Prostate gland (tissue), 2 donors: ENCODE data around the gene TNFRSF4. TPM values are rescaled to one million over a fixed set of nuclear protein-coding genes. Genes with fewer than 3 reads are reported as not detected.
A peak's percentile ranks its signal among the peaks of the same experiment; 100 is the strongest.

ENCODE experiments used
- DNase-seq: peaks from one replicate; pipeline ENCODE4 v3.0.0-alpha.2; 2019; ENCODE audit warnings: low spot score
- H3K27ac ChIP-seq, 2 donors: fragments of 200-600 bp; sonication (generic); 2 replicates each; pipeline ENCODE4 v1.5.1; 2017 to 2019
- H3K27me3 ChIP-seq: fragments of 200-600 bp; sonication (generic); replicated peaks from 2 replicates; pipeline ENCODE4 v1.5.1; 2019; ENCODE audit not compliant: insufficient read depth
- H3K36me3 ChIP-seq, 2 donors: fragments of 200-600 bp; sonication (generic); 1 replicate in 1 of 2; 2 replicates in 1 of 2; pipeline versions ENCODE4 v1.5.1 to v1.8.1; 2017 to 2019
- H3K4me1 ChIP-seq: fragments of 200-600 bp; sonication (generic); replicated peaks from 2 replicates; pipeline ENCODE4 v1.5.1; 2019
- H3K4me3 ChIP-seq, 2 donors: fragments of 200-600 bp; sonication (generic); 2 replicates each; pipeline ENCODE4 v1.5.1; 2017 to 2019
- H3K9me3 ChIP-seq: fragments of 200-600 bp; sonication (generic); 2 replicates; pipeline ENCODE4 v1.5.1; 2017
- POLR2A ChIP-seq: fragments of 450-650 bp; IDR thresholded peaks from one replicate; pipeline ENCODE4 v1.6.1; 2016; ENCODE audit warnings: antibody characterized with exemption, mild to moderate bottlenecking
- POLR2AphosphoS5 ChIP-seq: sonication (generic); formaldehyde crosslinking; IDR thresholded peaks from one replicate; pipeline ENCODE4 v1.6.1; 2017; ENCODE audit warnings: antibody characterized with exemption
- WGBS: methylation state at CpG from one replicate; pipeline ENCODE4 v1.1.5; 2018; 5-methylcytosine and 5-hydroxymethylcytosine counted together
- intact Hi-C: fragments of 100-400 bp; cut with DNase I; formaldehyde crosslinking; loops from one replicate; pipeline ENCODE4 v1.14.2; 2022
- microRNA counts, 2 donors: library from miRNA; unstranded; fragments of <30 nt; microRNA quantifications; one replicate each; lab custom pipeline; 2016 to 2017
- microRNA-seq: library from miRNA; unstranded; fragments of <30 nt; microRNA quantifications from one replicate; pipeline ENCODE4, GENCODE V29; 2016
- small RNA-seq, 2 donors: library from RNA; depleted of rRNA; stranded (forward); fragments of <200 nt; gene quantifications; one replicate each; pipeline ENCODE3, GENCODE V24; 2016
- total RNA-seq, 2 donors: library from RNA; depleted of rRNA; stranded (reverse); fragments of >200 nt; gene quantifications; one replicate each; pipeline ENCODE4 v1.1.0, GENCODE V29; 2016
- TF ChIP-seq, protein P1 (sequence below), 4 experiments: fragments of 200-600 bp in 2 of 4; fragments of 450-650 bp in 2 of 4; sonication (generic) in 2 of 4; IDR thresholded peaks; 1 replicate in 3 of 4; 2 replicates in 1 of 4; pipeline ENCODE4 v1.5.1; 2016 to 2019; ENCODE audit warnings: antibody characterized with exemption in 4 of 4, mild to moderate bottlenecking in 2 of 4, moderate library complexity in 2 of 4

TNFRSF4 gene
- total RNA-seq, 2 donors from 2014 or later: 0.50 to 3.0 TPM

DNA sequence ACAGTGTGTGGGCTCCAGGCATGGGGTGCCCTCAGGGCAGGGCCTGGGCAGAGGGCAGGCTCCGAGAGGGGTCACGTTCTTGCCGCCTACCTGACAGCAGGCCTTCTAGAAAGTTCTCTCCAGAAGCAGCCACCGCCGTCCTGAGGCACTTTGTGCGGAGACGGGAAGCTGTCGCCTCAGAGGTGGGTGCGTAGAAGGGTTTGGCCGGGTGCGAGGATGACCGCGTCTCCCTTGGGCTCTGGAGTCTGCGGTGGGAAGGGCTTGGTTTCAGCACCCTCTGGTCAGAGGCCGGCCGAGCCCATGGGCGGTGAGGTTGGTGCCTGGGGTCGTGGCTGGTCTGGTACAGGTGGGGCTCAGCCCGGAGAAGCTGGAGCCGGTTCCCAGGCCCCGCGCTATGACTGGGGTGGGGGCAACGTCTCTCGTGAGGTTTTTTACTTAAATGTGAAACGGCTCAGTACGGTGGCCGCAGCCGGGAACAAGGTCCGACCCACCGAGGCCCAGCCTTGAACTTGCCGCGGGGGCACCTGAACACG, 50.3 kb downstream of the TNFRSF4 start:
- Histone ChIP-seq H3K36me3 (no peaks in the 10 kb centered on the region), H3K9me3 (no peaks in the 10 kb centered on the region), H3K4me1 (peaks cover 13% of the 10 kb centered on the region), H3K27ac (peak overlapping the region; percentile 92 to 95), H3K27me3 (no peaks in the 10 kb centered on the region), H3K4me3 (peak overlapping the region; percentile 45 to 62)
- TF ChIP-seq POLR2AphosphoS5 (no peak), POLR2A (no peak)
- TF ChIP-seq, protein P1, sequence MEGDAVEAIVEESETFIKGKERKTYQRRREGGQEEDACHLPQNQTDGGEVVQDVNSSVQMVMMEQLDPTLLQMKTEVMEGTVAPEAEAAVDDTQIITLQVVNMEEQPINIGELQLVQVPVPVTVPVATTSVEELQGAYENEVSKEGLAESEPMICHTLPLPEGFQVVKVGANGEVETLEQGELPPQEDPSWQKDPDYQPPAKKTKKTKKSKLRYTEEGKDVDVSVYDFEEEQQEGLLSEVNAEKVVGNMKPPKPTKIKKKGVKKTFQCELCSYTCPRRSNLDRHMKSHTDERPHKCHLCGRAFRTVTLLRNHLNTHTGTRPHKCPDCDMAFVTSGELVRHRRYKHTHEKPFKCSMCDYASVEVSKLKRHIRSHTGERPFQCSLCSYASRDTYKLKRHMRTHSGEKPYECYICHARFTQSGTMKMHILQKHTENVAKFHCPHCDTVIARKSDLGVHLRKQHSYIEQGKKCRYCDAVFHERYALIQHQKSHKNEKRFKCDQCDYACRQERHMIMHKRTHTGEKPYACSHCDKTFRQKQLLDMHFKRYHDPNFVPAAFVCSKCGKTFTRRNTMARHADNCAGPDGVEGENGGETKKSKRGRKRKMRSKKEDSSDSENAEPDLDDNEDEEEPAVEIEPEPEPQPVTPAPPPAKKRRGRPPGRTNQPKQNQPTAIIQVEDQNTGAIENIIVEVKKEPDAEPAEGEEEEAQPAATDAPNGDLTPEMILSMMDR (IDR thresholded peaks at IDR 0.05): no peak
- no peak for DNase-seq
- WGBS: 45% methylated on average over 33 of the region's 33 CpGs
- intact Hi-C loops: no loop called here

DNA sequence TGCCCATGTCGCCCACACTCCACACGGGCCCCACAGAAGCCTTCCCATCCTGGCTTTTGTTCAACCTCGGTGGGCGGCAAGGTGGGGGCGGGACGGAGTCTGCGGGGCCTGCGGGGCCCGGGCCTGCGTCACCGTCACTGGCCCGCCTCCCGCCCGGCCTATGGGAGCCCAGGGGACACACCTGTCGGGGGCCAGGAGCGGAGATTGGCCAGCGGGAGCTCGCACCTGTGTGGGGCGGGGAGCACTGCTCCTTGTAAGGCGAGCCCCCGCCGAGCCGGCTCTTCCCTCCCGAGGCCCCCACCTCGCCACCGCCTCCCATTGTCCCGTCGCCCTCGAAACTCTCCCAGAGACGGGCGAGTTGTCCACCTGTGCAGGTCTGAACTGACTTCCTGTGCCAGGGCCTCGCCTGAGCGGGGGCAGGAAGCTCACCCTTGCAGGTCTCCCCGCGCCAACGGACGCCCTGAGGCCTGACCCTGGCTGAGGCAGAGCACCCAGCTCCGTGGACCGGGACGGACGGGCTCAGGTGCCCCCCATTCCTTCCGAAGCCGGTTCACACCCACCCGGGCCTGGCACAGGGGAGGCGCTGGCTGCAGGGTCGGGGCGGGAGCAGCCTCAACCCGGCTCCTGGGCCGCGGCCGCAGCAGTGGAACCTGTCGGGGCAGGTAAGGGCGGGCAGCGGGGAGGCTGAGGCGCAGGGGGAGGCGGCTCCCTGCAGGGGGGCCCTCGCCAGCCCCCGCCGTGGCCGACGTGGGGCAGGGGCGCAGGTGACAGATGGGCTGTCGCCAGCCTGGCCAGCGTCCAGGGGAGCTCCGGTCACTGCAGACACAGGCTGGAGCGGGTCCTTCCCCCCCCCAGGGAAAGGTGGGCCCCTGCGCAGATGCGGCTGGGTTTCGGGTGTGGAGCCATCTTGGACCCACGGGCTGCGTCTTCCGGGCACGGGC, 51.1 kb downstream of the TNFRSF4 start:
- peak; percentile 94 for DNase-seq
- WGBS: 30% methylated on average over 35 of the region's 73 CpGs
- Histone ChIP-seq H3K27ac (peak overlapping the region; percentile 92 to 95), H3K4me3 (peak overlapping the region; percentile 45 to 62), H3K4me1 (peaks cover 20% of the 10 kb centered on the region), H3K36me3 (no peaks in the 10 kb centered on the region), H3K9me3 (no peaks in the 10 kb centered on the region), H3K27me3 (no peaks in the 10 kb centered on the region)
- intact Hi-C loops: no loop called here
- TF ChIP-seq POLR2AphosphoS5 (peak; percentile 81), POLR2A (peak; percentile 88)
- TF ChIP-seq, protein P1 (IDR thresholded peaks at IDR 0.05): no peak

DNA sequence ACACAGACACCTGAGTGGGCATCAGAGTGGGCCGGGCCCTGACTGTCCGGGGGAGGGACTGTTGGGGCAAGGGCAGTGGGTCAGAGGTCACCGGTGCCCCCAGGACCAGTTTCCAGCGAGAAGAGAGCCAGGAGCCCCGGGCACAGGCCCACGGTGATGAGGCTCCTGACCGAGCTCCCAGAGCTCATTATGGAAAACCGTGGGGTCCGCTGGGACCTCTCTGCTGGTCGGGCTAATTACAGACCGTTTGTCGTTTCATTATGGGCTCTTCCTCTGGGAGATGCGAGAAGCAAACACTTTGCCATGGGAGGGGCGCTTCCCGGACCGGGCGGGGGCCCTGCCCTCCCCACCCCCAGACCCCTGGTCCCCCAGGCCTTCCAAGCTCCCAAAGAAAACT, 52.3 kb downstream of the TNFRSF4 start:
- DNase-seq: no peak
- Histone ChIP-seq H3K9me3 (no peaks in the 10 kb centered on the region), H3K4me1 (peaks cover 17% of the 10 kb centered on the region), H3K4me3 (no peak overlapping the region), H3K36me3 (no peaks in the 10 kb centered on the region), H3K27me3 (no peaks in the 10 kb centered on the region), H3K27ac (peak overlapping the region; percentile 92 to 95)
- TF ChIP-seq POLR2AphosphoS5: no peak
- TF ChIP-seq, protein P1 (IDR thresholded peaks at IDR 0.05): no peak
- no peak for TF ChIP-seq POLR2A
- 67% methylated on average over 17 of the region's 17 CpGs for WGBS
- intact Hi-C loops: no loop called here

MicroRNA genes within 50 kb of the gene (microRNA counts, 767-probe panel; counts per million panel counts)
- microRNA hsa-miR-200a-3p (lab: Ali Mortazavi, UCI): 3,101 to 3,106 counts per million in 2 donors
- 5,296 to 5,689 counts per million in 2 donors for microRNA hsa-miR-200b-3p (lab: Ali Mortazavi, UCI)
- 0 to 431 counts per million in 2 donors for microRNA hsa-miR-429 (lab: Ali Mortazavi, UCI)

Small RNAs within 50 kb of the gene (microRNA-seq; reads per million reads assigned to microRNA genes)
- gene MIR200A: 466 reads per million, percentile 84 among the genes with 10 or more reads in this experiment
- 3,846 reads per million, percentile 93 among the genes with 10 or more reads in this experiment for gene MIR200B
- gene MIR429: 307 reads per million, percentile 81 among the genes with 10 or more reads in this experiment

Small RNAs within 50 kb of the gene (small RNA-seq; reads per million reads assigned to genes)
- gene MIR200A (39.9 to 72.9 reads per million in 2 donors), gene MIR200B (267 to 377 reads per million in 2 donors), gene MIR429 (18.1 to 33.3 reads per million in 2 donors)

Other genes with a start within 250 kb of the TNFRSF4 start
- gene PLEKHN1, start 247.7 kb downstream of the TNFRSF4 start, total RNA-seq: 1 to 10 TPM; 1.4 to 6.4 TPM
- gene PERM1, start 232.1 kb downstream of the TNFRSF4 start, total RNA-seq: 1 to 10 TPM in 1 of 2 donors, under 1 TPM in 1; 0.80 to 3.9 TPM
- 10 to 100 TPM; 45.8 to 82.6 TPM for gene HES4, start 214.1 kb downstream of the TNFRSF4 start, total RNA-seq
- gene ISG15, start 200.7 kb downstream of the TNFRSF4 start, total RNA-seq: 10 to 100 TPM; 22.3 to 27.2 TPM
- gene AGRN, start 194.0 kb downstream of the TNFRSF4 start, total RNA-seq: 10 to 100 TPM; 87.7 to 92.4 TPM
- gene RNF223, start 139.8 kb downstream of the TNFRSF4 start, total RNA-seq: 1 to 10 TPM; 1.4 to 1.8 TPM
- 10 to 100 TPM; 20.0 to 26.4 TPM for gene C1orf159, start 98.1 kb downstream of the TNFRSF4 start, total RNA-seq
- 1 to 10 TPM in 1 of 2 donors, under 1 TPM in 1; 0.77 to 7.3 TPM for gene TTLL10, start 40.3 kb downstream of the TNFRSF4 start, total RNA-seq
- 1 to 10 TPM; 3.1 to 3.5 TPM for gene TNFRSF18, start 7.6 kb downstream of the TNFRSF4 start, total RNA-seq
- gene SDF4, start 17.8 kb upstream of the TNFRSF4 start, total RNA-seq: 100 to 1,000 TPM; 177 to 185 TPM
- gene B3GALT6, start 18.1 kb upstream of the TNFRSF4 start, total RNA-seq: 10 to 100 TPM; 29.6 to 41.5 TPM
- gene C1QTNF12, start 32.6 kb upstream of the TNFRSF4 start, total RNA-seq: 1 to 10 TPM in 1 of 2 donors, not detected in 1; 3.4 TPM
- 10 to 100 TPM; 56.0 to 79.4 TPM for gene UBE2J2, start 59.7 kb upstream of the TNFRSF4 start, total RNA-seq
- 10 to 100 TPM in 1 of 2 donors, 1 to 10 TPM in 1; 6.9 to 23.7 TPM for gene SCNN1D, start 66.3 kb upstream of the TNFRSF4 start, total RNA-seq
- gene ACAP3, start 93.8 kb upstream of the TNFRSF4 start, total RNA-seq: 10 to 100 TPM; 43.2 to 58.6 TPM
- gene PUSL1, start 94.4 kb upstream of the TNFRSF4 start, total RNA-seq: 10 to 100 TPM; 30.6 to 36.9 TPM
- gene INTS11, start 110.5 kb upstream of the TNFRSF4 start, total RNA-seq: 100 to 1,000 TPM in 1 of 2 donors, 10 to 100 TPM in 1; 97.3 to 178 TPM
- 10 to 100 TPM; 35.8 to 54.0 TPM for gene CPTP, start 110.6 kb upstream of the TNFRSF4 start, total RNA-seq
- under 1 TPM in 1 of 2 donors, not detected in 1; 0.80 TPM for gene TAS1R3, start 117.1 kb upstream of the TNFRSF4 start, total RNA-seq
- gene DVL1, start 135.3 kb upstream of the TNFRSF4 start, total RNA-seq: 100 to 1,000 TPM in 1 of 2 donors, 10 to 100 TPM in 1; 70.5 to 165 TPM
- 100 to 1,000 TPM in 1 of 2 donors, 10 to 100 TPM in 1; 39.0 to 152 TPM for gene MXRA8, start 144.4 kb upstream of the TNFRSF4 start, total RNA-seq
- gene AURKAIP1, start 161.1 kb upstream of the TNFRSF4 start, total RNA-seq: 100 to 1,000 TPM; 152 to 161 TPM
- 100 to 1,000 TPM; 116 to 242 TPM for gene CCNL2, start 185.2 kb upstream of the TNFRSF4 start, total RNA-seq
- gene MRPL20, start 193.1 kb upstream of the TNFRSF4 start, total RNA-seq: 100 to 1,000 TPM; 143 to 174 TPM
- gene ANKRD65, start 207.1 kb upstream of the TNFRSF4 start, total RNA-seq: 10 to 100 TPM; 33.7 to 34.9 TPM
- 100 to 1,000 TPM; 191 to 227 TPM for gene VWA1, start 221.5 kb upstream of the TNFRSF4 start, total RNA-seq
- 1 to 10 TPM; 7.3 to 9.9 TPM for gene ATAD3C, start 235.5 kb upstream of the TNFRSF4 start, total RNA-seq